ENCODE results near the gene PTPRH. TPM values are rescaled to one million over a fixed set of nuclear protein-coding genes. Genes with fewer than 3 reads are reported as not detected.
A peak's percentile ranks its signal among the peaks of the same experiment; 100 is the strongest.

The PTPRH gene
- polyA plus RNA-seq, 1 donor (not counting 4 experiments of a cell fraction or from before 2014, with no cell fraction given), result 0.17 TPM

DNA sequence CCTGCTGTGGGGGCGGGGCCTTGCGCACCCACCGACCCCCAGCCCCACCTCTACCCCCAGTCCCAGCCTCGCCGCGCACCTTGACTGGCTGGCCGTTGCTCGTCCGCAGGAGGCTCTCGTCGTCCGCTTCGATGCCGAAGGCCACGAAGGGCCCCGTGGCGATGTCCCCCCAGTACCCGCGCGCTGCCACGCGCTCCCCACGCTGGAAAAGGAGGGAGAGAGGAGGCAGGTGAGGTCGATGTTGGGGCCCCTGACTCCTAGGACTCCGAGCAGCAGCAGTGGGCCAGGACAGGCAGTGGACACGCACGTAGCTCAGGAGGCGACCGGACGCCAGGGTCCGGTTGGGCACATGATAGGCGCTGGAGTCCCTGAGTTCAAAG is 48.3 kb downstream of the PTPRH start:
- Histone ChIP-seq H3K4me1 (ENCODE audit: control insufficient read depth, extremely low read depth, insufficient read depth, low read length) (peaks cover 22% of the 10 kb centered on the region), H3K4me3 (ENCODE audit: control insufficient read depth in 2 of 3, extremely low read depth in 1 of 3, insufficient read depth in 2 of 3, low read depth in 1 of 3, low read length in 3 of 3) (no peak overlapping the region), H3K79me2 (ENCODE audit: control insufficient read depth, insufficient read depth, low read length) (no peaks in the 10 kb centered on the region), H3K27ac (ENCODE audit: control insufficient read depth, insufficient read depth, low read length) (no peak overlapping the region), H4K20me1 (ENCODE audit: control insufficient read depth, extremely low read depth, insufficient read depth, low read length) (no peaks in the 10 kb centered on the region), H3K36me3 (ENCODE audit: control insufficient read depth in 2 of 2, extremely low read depth in 1 of 2, insufficient read depth in 2 of 2, low read length in 2 of 2) (no peaks in the 10 kb centered on the region), H3K9me1 (ENCODE audit: control insufficient read depth, extremely low read depth, insufficient read depth, low read length) (no peaks in the 10 kb centered on the region), H3K9me3 (ENCODE audit: control insufficient read depth, low read depth, low read length) (no peaks in the 10 kb centered on the region), H3K4me2 (ENCODE audit: control insufficient read depth, extremely low read depth, insufficient read depth, low read depth, low read length) (no peak overlapping the region), H3K27me3 (ENCODE audit: control insufficient read depth, extremely low read depth, insufficient read depth, low read length) (no peaks in the 10 kb centered on the region), H3K9ac (ENCODE audit: control insufficient read depth, extremely low read depth, insufficient read depth, low read length) (no peak overlapping the region), H2AFZ (ENCODE audit: control insufficient read depth, low read length) (no peak overlapping the region)
- no peak for FAIRE-seq
- TF ChIP-seq EZH2 (IDR thresholded peaks at IDR 0.05; ENCODE audit: low read length) (no peak), CTCF (optimal IDR thresholded peaks at IDR 0.05 in 1 of 3, IDR thresholded peaks at IDR 0.05 in 1 of 3, conservative IDR thresholded peaks at IDR 0.05 in 1 of 3; ENCODE audit: extremely low read depth in 1 of 3, insufficient read depth in 2 of 3, low read length in 3 of 3) (no peak)
- no peak for DNase-seq (ENCODE audit: low read depth, low spot score)
- dilution Hi-C loops (cut with MboI; ENCODE audit: extremely low pct_ligation_motif_present, low sequenced_read_pairs), result no loop called here

DNA sequence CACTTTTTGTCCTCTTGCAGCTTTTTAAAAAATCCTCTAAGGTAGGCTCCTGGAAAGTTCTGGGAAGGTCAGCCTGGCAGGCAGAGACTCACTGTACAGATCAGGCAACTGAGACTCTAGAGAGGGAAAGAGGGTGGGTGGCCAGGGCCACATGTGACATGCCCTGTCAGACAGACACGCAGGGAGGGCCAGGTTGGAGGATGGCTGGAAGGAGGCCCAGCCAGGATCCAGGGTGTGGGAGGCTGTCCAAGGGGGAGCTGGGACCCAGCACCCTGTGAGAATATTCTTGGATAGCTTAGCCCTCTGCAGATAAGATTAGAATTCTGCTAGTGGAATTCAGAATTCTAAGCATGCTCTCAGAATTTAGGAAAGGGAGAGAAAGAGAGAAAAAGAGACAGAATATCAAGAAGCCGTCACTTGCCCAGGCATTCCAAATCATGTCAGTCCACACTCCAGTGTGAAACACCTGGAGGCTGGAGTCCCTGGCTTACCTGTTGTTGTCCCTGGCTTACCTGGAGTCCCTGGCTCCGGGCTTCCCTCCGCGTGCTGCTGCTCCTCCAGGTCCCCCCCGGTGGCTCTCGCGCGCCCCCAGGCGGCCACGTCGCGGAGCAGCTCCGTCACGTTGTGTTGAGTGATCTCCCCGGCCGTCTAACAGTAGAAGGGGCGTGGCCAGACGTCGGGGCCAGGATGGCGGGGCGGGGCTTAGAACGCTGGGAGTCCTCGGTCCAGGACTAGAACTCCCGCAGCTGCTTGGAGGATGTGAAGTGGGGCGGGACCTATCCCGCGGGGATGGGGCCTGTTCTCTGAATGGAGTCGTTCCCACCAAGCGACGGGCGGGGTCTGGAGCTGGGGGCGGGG is 48.9 kb downstream of the PTPRH start:
- peak overlapping the region; percentile 6 to 69 (median 46) for H3K4me3 ChIP-seq (ENCODE audit: control insufficient read depth in 2 of 3, extremely low read depth in 1 of 3, insufficient read depth in 2 of 3, low read depth in 1 of 3, low read length in 3 of 3)
- H3K9me1 ChIP-seq (ENCODE audit: control insufficient read depth, extremely low read depth, insufficient read depth, low read length), result no peaks in the 10 kb centered on the region
- no peaks in the 10 kb centered on the region for H3K36me3 ChIP-seq (ENCODE audit: control insufficient read depth in 2 of 2, extremely low read depth in 1 of 2, insufficient read depth in 2 of 2, low read length in 2 of 2)
- H3K79me2 ChIP-seq (ENCODE audit: control insufficient read depth, insufficient read depth, low read length), result no peaks in the 10 kb centered on the region
- H3K4me1 ChIP-seq (ENCODE audit: control insufficient read depth, extremely low read depth, insufficient read depth, low read length), result peaks cover 22% of the 10 kb centered on the region
- TF ChIP-seq EZH2 (IDR thresholded peaks at IDR 0.05; ENCODE audit: low read length), result no peak
- peak; percentile 90 to 97 (median 94) for TF ChIP-seq CTCF (optimal IDR thresholded peaks at IDR 0.05 in 1 of 3, IDR thresholded peaks at IDR 0.05 in 1 of 3, conservative IDR thresholded peaks at IDR 0.05 in 1 of 3; ENCODE audit: extremely low read depth in 1 of 3, insufficient read depth in 2 of 3, low read length in 3 of 3)
- no peaks in the 10 kb centered on the region for H3K27me3 ChIP-seq (ENCODE audit: control insufficient read depth, extremely low read depth, insufficient read depth, low read length)
- dilution Hi-C loops (cut with MboI; ENCODE audit: extremely low pct_ligation_motif_present, low sequenced_read_pairs), result no loop called here
- H4K20me1 ChIP-seq (ENCODE audit: control insufficient read depth, extremely low read depth, insufficient read depth, low read length), result no peaks in the 10 kb centered on the region
- FAIRE-seq (peak; percentile 71), DNase-seq (ENCODE audit: low read depth, low spot score) (no peak)
- H3K9ac ChIP-seq (ENCODE audit: control insufficient read depth, extremely low read depth, insufficient read depth, low read length), result peak overlapping the region; percentile 64
- no peaks in the 10 kb centered on the region for H3K9me3 ChIP-seq (ENCODE audit: control insufficient read depth, low read depth, low read length)
- H3K4me2 ChIP-seq (ENCODE audit: control insufficient read depth, extremely low read depth, insufficient read depth, low read depth, low read length), result peak overlapping the region; percentile 82
- peak overlapping the region; percentile 40 for H2AFZ ChIP-seq (ENCODE audit: control insufficient read depth, low read length)
- peak overlapping the region; percentile 52 for H3K27ac ChIP-seq (ENCODE audit: control insufficient read depth, insufficient read depth, low read length)
